ENCODE data around the gene PITX3.
A peak's percentile ranks its signal among the peaks of the same experiment; 100 is the strongest.

Gene PITX3

DNA sequence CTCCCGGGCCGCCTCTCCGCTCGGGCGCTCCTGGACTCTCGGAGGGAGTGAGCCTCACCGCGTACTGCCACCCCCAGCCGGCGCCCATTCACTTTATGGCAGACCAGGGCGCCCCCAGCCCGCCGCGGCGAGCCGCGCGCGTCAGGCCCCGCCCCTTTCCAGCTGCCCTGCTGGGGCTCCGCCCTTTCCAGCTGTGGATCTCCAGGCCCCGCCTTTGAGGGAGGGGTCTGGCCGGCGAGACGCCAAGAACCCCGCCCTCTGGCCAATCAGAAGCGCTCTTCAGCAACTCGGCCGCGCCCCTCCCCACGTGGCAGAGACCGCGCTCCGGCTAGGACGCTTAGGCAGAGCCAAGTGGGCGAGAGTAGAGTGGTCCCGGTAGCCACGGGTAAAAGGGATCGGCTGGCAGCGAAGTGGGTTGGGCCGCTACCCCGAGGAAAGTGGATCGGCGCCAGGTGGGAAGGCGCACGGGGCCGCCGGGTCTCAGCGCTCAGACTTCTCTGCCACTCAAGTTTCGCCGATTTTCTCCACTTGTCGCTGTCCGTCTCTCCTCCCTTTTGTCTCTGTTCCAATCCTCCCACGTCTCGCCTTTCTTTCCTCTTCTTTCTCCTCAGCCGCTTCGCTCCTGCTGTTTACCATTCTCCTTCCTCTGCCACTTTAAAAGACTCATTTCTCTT lies at the start of gene PITX3:
Gene PITX3 (minus strand): TSS at position 69 of the 674 bp plus-strand sequence. CDS start 9,432 bp downstream, outside the sequence.
- DNase-seq (ENCODE audit: low read depth in 2 of 3, low spot score in 1 of 3), result peak; percentile 86 to 91 (median 90)

DNA sequence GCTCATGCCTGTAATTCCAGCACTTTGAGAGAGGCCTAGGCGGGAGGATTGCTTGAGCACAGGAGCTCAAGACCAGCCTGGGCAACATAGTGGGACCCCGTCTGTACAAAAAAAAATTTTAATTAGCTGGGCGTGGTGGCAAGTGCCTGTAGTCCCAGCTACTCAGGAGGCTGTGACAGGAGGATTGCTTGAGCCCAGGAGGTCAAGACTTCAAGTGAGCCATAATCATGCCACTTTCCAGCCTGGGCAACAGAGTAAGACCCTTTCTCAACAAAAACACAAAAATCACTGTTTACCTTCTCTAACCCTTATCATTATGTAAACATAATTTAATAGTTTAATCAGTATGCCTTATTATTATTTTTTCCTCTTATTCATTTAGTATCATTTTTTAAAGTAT lies 48.5 kb upstream of the PITX3 start:
- no peak for DNase-seq (ENCODE audit: low read depth in 2 of 3, low spot score in 1 of 3)

- DNase-seq (ENCODE audit: low read depth in 2 of 3, low spot score in 1 of 3), result no peak
Measured at GRCh38 chr10:102289356-102289755, 48.0 kb upstream of the PITX3 start.

GRCh38 chr10:102287991-102288390 lies 46.7 kb upstream of the PITX3 start:
- no peak for DNase-seq (ENCODE audit: low read depth in 2 of 3, low spot score in 1 of 3)

GRCh38 chr10:102287538-102287937 lies 46.2 kb upstream of the PITX3 start:
- no peak for DNase-seq (ENCODE audit: low read depth in 2 of 3, low spot score in 1 of 3)

- no peak for DNase-seq (ENCODE audit: low read depth in 2 of 3, low spot score in 1 of 3)
Measured at GRCh38 chr10:102286216-102286615, 44.9 kb upstream of the PITX3 start.

GRCh38 chr10:102285133-102285532 lies 43.8 kb upstream of the PITX3 start:
- DNase-seq (ENCODE audit: low read depth in 2 of 3, low spot score in 1 of 3), result no peak

DNA sequence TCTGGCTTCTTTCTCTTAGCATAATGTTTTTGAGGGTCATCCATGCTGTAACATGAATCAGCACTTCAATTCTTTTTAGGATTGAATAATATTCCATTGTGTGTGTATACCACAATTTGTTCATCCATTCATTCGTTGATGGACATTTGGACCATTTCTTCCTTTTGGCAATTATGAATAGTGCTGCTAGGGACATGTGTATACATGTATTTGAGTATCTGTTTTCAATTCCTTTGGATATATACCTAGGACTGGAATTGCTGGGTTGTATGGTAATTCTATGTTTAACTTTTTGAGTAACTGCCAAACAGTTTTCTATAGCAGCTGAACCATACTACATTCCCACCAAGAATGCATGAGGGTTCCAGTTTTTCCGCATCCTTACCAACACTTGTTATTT lies 43.2 kb upstream of the PITX3 start:
- DNase-seq (ENCODE audit: low read depth in 2 of 3, low spot score in 1 of 3), result no peak

DNA sequence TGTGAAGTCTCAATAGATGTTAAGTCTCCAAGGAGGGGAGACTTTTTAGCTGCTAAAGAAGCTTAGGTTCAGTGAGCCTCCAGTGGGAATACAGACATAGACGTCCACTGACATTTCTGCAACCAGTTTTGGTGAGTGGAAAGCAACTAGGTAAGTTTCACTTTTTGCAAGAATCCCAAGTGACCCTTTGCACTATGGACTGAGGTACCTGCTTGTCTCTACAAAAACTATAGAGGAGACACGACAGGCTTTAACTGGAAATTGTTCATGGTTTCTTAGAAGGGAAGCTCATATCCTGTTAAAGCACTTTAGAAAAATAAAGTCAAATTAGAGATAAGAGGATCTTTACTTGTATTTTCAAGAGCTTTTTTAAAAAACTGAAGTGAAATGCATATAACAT lies 42.6 kb upstream of the PITX3 start:
- no peak for DNase-seq (ENCODE audit: low read depth in 2 of 3, low spot score in 1 of 3)

- no peak for DNase-seq (ENCODE audit: low read depth in 2 of 3, low spot score in 1 of 3)
Measured at GRCh38 chr10:102283488-102283887, 42.2 kb upstream of the PITX3 start.

GRCh38 chr10:102281102-102281487 lies 39.8 kb upstream of the PITX3 start:
- DNase-seq (ENCODE audit: low read depth in 2 of 3, low spot score in 1 of 3), result no peak

GRCh38 chr10:102280397-102281101 lies 39.2 kb upstream of the PITX3 start:
- no peak for DNase-seq (ENCODE audit: low read depth in 2 of 3, low spot score in 1 of 3)

GRCh38 chr10:102279104-102279503 lies 37.8 kb upstream of the PITX3 start:
- no peak for DNase-seq (ENCODE audit: low read depth in 2 of 3, low spot score in 1 of 3)

DNA sequence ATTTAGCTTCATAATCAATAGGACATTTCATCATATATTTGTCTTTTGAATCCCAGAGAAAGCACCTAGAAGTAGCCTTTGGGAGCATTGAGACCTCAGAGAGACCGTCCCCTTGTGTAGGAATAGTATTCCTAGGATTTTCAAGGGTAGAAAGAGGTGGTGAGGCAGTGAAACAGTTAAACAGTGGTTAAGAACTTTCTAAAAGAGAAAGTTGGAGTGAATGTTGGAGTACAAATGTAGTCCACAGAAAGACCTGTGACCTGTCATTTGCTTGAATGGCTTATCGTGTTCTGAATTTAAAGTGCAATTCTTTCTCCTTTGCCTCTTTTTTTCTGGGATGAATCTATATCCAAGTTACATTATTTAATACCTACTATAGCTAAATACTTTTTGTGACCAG lies 34.0 kb upstream of the PITX3 start:
- no peak for DNase-seq (ENCODE audit: low read depth in 2 of 3, low spot score in 1 of 3)

DNA sequence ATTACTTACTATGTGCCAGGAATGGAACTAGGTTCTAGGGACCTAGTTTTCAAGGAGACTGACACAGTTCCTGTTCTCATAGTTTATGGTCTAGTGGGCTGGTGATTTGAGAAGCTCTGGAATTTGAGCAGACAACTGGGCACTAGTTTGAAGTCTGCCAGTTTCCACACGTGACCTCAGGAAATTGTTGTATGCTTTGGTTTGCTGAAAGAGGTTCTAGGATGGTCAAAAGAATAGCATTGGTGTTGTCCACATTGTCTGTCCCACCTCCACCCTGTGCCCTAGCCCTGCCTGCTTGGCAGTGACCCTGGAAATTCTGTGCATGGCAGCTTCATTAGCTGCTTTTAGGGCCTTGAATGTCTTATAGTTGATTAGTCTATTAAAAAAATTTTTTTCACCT lies 32.8 kb upstream of the PITX3 start:
- no peak for DNase-seq (ENCODE audit: low read depth in 2 of 3, low spot score in 1 of 3)

DNA sequence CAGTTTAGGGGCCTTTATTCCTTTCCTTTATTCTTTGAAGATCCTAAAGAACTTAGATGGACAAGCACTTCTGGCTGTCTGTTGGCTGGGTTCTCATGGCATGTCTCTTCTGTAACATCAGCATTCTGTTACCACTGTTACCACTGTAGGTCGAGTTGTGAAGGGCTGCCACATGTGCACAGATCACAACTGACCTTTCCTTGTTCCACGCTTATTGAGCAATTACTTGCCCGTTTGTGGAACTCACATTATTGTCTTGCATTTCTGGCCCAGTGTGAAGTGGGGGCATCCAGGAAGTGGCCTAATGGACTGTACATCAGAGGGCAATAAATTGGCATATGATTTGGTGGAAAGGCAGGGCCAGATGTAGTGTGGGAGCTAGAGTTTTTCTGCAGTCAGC lies 27.7 kb upstream of the PITX3 start:
- no peak for DNase-seq (ENCODE audit: low read depth in 2 of 3, low spot score in 1 of 3)

GRCh38 chr10:102268375-102268888 lies 27.1 kb upstream of the PITX3 start:
- no peak for DNase-seq (ENCODE audit: low read depth in 2 of 3, low spot score in 1 of 3)

- no peak for DNase-seq (ENCODE audit: low read depth in 2 of 3, low spot score in 1 of 3)
Measured at GRCh38 chr10:102267748-102268147, 26.4 kb upstream of the PITX3 start.

GRCh38 chr10:102266670-102267069 lies 25.4 kb upstream of the PITX3 start:
- DNase-seq (ENCODE audit: low read depth in 2 of 3, low spot score in 1 of 3), result no peak

GRCh38 chr10:102264371-102264770 lies 23.1 kb upstream of the PITX3 start:
- no peak for DNase-seq (ENCODE audit: low read depth in 2 of 3, low spot score in 1 of 3)

DNA sequence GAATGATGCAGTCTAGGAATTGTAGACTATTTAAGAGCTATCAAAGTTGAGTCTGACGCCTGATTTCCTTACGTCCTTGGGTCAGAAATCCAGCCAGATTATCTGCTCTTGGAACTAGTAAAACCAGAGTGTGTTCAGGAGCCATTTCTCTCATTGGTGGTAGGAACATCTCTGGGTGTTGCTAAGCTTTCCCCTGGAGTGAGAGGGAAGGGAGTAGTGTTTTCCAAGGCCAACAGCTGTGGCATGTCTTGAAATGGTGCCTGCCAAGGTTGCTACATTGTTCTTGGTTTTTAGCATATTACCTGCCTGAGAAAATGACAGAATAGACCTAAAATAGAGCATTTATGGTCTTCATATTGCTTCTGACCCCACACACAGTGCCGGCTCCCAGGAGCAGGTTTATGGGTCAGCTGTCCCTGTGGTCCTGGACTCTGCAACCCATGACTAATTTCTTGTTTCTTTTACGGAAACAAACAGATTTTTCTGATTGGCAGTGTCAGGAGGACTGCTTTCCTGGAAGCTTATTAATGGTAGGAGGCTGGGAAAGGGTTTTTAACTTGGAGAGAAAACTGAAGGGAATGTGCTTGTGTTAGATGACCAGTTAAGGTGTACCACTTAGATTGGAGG lies 21.5 kb upstream of the PITX3 start:
- no peak for DNase-seq (ENCODE audit: low read depth in 2 of 3, low spot score in 1 of 3)

DNA sequence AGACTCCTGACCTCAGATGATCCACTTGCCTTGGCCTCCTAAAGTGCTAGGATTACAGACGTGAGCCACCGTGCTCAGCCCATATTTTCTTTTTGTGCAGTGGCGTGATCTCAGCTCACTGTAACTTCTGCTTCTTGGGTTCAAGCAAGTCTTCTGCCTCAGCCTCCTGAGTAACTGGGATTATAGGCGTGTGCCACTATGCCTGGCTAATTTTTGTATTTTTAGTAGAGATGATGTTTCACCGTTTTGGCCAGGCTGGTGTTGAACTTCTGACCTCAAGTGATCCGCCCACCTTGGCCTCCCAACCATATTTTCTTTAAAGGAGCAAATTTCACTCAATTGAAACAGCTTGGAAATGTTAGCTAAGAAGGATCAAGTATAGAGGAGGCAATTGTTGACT lies 20.5 kb upstream of the PITX3 start:
- DNase-seq (ENCODE audit: low read depth in 2 of 3, low spot score in 1 of 3), result no peak
